T-cell (primary cell): Measurements from ENCODE around the gene ATXN2. TPM values are rescaled to one million over a fixed set of nuclear protein-coding genes. Genes with fewer than 3 reads are reported as not detected.
"Not testable (repeated sequence)": the region's sequence is repeated elsewhere in the genome, so short reads cannot be mapped to it uniquely, and the experiment has no call there.

Source experiments
- ATAC-seq, 4 experiments: fragments of 200-7000 bp in 3 of 4; fragments of 150-1000 bp in 1 of 4; cut with Tn5 transposase; replicated peaks in 1 of 4; 1 replicate in 3 of 4; 2 replicates in 1 of 4; pipeline ENCODE4 v1.10.0; 2021; ENCODE audit warnings: moderate library complexity in 3 of 4, mild to moderate bottlenecking in 2 of 4, moderate number of reproducible peaks in 1 of 4
- CTCF ChIA-PET, 2 donors: fragments of 300-600 bp; sonication (Branson Sonifier 250); formaldehyde crosslinking; loops; one replicate each; lab custom pipeline; 2022; ENCODE audit warnings: antibody characterized with exemption in 2 of 2; lab: Charles Lee
- POLR2A ChIA-PET, 2 donors: fragments of 300-600 bp; sonication (Branson Sonifier 250); formaldehyde crosslinking; loops; one replicate each; lab custom pipeline; 2022; ENCODE audit warnings: antibody characterized with exemption in 2 of 2; lab: Charles Lee
- DNase-seq, 35 experiments: peaks; one replicate each; pipeline versions ENCODE4 v3.0.0 to v3.0.0-alpha.2; 2013 to 2023
- H3K27ac ChIP-seq: one replicate; pipeline ENCODE4 v1.5.1; 2013; ENCODE audit warnings: low read length
- H3K27me3 ChIP-seq, 2 experiments: replicated peaks in 1 of 2; 1 replicate in 1 of 2; 2 replicates in 1 of 2; pipeline versions ENCODE4 v1.6.1 to v1.7.0; 2013; ENCODE audit warnings: low read length in 1 of 2, mixed read lengths in 1 of 2; ENCODE audit not compliant: control insufficient read depth in 2 of 2, insufficient read depth in 2 of 2; ENCODE audit errors: extremely low read depth in 1 of 2
- H3K36me3 ChIP-seq, 2 donors: 1 replicate in 1 of 2; 2 replicates in 1 of 2; pipeline versions ENCODE4 v1.6.1 to v1.7.0; 2013; ENCODE audit warnings: low read length in 1 of 2; ENCODE audit not compliant: control insufficient read depth in 2 of 2, insufficient read depth in 1 of 2; ENCODE audit errors: extremely low read depth in 1 of 2
- H3K4me1 ChIP-seq, 2 experiments: 1 replicate in 1 of 2; 2 replicates in 1 of 2; pipeline versions ENCODE4 v1.6.1 to v1.7.0; 2013; ENCODE audit warnings: low read length in 2 of 2, mixed read lengths in 1 of 2; ENCODE audit not compliant: insufficient read depth in 2 of 2, control insufficient read depth in 1 of 2; ENCODE audit errors: extremely low read depth in 1 of 2
- H3K4me3 ChIP-seq, 2 donors: 1 replicate in 1 of 2; 2 replicates in 1 of 2; pipeline versions ENCODE4 v1.5.1 to v1.7.0; 2013; ENCODE audit warnings: mild to moderate bottlenecking in 2 of 2, low read length in 1 of 2, moderate library complexity in 1 of 2; ENCODE audit not compliant: control insufficient read depth in 1 of 2; ENCODE audit errors: extremely low read depth in 1 of 2
- H3K9me3 ChIP-seq: 2 replicates; pipeline ENCODE4 v1.7.0; 2013
- H3K27ac Mint-ChIP-seq, 2 donors: one replicate each; pipeline ENCODE4 v1.8.0; 2020 to 2021; ENCODE audit warnings: mild to moderate bottlenecking in 2 of 2, mixed read lengths in 2 of 2
- H3K27me3 Mint-ChIP-seq, 2 donors: one replicate each; pipeline ENCODE4 v1.8.0; 2021 to 2022; ENCODE audit warnings: mixed read lengths in 2 of 2
- H3K36me3 Mint-ChIP-seq: one replicate; pipeline ENCODE4 v1.8.0; 2021; ENCODE audit warnings: mixed read lengths
- H3K4me1 Mint-ChIP-seq, 3 donors: one replicate each; pipeline ENCODE4 v1.8.0; 2020 to 2022; ENCODE audit warnings: mixed read lengths in 3 of 3, mild to moderate bottlenecking in 1 of 3
- H3K4me3 Mint-ChIP-seq, 3 donors: one replicate each; pipeline ENCODE4 v1.8.0; 2020 to 2022; ENCODE audit warnings: mild to moderate bottlenecking in 3 of 3, mixed read lengths in 3 of 3, moderate library complexity in 3 of 3
- H3K9me3 Mint-ChIP-seq, 3 donors: one replicate each; pipeline ENCODE4 v1.8.0; 2020 to 2022; ENCODE audit warnings: mixed read lengths in 3 of 3
- WGBS: methylation state at CpG from one replicate; pipeline ENCODE4 v1.1.5; 2013; ENCODE audit warnings: missing lambda C conversion rate; ENCODE audit not compliant: insufficient coverage; 5-methylcytosine and 5-hydroxymethylcytosine counted together
- total RNA-seq, 35 experiments: library from RNA in 6 of 35; stranded (reverse) in 6 of 35; fragments of 120-200 nt in 1 of 35; gene quantifications; one replicate each; pipeline versions ENCODE4 v1.2.1 to v1.2.4 and lab custom pipeline; 2013 to 2026

Gene ATXN2
- total RNA-seq, 5 donors from 2014 or later (not counting 1 experiment from before 2014, with no cell fraction given): 48.6 to 54.0 (median 50.3) TPM

DNA sequence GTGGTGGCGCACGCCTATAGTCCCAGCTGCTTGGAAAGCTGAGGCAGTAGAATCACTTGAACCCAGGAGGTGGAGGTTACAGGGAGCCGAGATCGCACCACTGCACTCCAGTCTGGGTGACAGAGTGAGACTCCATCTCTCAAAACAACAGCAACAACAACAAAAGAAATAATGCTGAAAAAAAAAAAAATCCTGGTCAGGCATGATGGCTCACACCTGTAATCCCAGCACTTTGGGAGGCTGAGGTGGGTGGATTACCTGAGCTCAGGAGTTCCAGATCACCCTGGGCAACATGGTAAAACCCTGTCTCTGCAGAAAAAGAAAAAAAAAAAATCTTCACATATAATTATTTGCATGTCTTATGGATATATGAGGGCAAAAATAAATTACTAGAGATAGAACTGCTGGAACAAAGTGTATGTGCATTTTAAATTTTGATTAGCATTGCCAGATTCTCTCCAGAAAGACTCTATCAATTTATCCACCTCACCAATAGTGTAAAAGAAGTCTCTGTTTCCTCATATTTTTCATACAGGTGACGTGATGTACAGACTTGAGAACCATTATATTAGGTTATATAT is 75.4 kb downstream of the ATXN2 start:
- peaks cover 8 to 41% of the 10 kb centered on the region in 2 donors for H3K36me3 ChIP-seq
- no peaks in the 10 kb centered on the region for H3K27me3 ChIP-seq
- Mint-ChIP-seq H3K4me3 (no peak overlapping the region), H3K27ac (no peak overlapping the region), H3K27me3 (no peaks in the 10 kb centered on the region), H3K4me1 (no peaks in the 10 kb centered on the region), H3K36me3 (peaks cover 11% of the 10 kb centered on the region), H3K9me3 (no peaks in the 10 kb centered on the region)
- WGBS: no CpG with 5 or more reads among the region's 5 CpGs
- no peaks in the 10 kb centered on the region for H3K4me1 ChIP-seq
- ATAC-seq: no peak
- no peak overlapping the region for H3K27ac ChIP-seq
- H3K9me3 ChIP-seq: no peaks in the 10 kb centered on the region
- DNase-seq: no peak
- ChIA-PET CTCF (interaction anchor here in 1 of 2 donors (0.7 kb wide), 1 partner anchor 105 kb away, joined by 3 read pairs; no protein-coding TSS in a partner anchor), POLR2A (no interaction called here)
- no peak overlapping the region for H3K4me3 ChIP-seq

GRCh38 chr12:111521801-111522200 is 77.3 kb downstream of the ATXN2 start:
- Histone ChIP-seq H3K27ac (no peak overlapping the region), H3K9me3 (no peaks in the 10 kb centered on the region), H3K36me3 (peaks cover 8 to 46% of the 10 kb centered on the region in 2 donors), H3K27me3 (no peaks in the 10 kb centered on the region), H3K4me1 (no peaks in the 10 kb centered on the region), H3K4me3 (no peak overlapping the region)
- Mint-ChIP-seq H3K27me3 (no peaks in the 10 kb centered on the region), H3K27ac (no peak overlapping the region), H3K4me1 (no peaks in the 10 kb centered on the region), H3K4me3 (no peak overlapping the region), H3K36me3 (peaks cover 11% of the 10 kb centered on the region), H3K9me3 (no peaks in the 10 kb centered on the region)
- DNase-seq: no peak
- WGBS: no CpG with 5 or more reads among the region's 2 CpGs
- ChIA-PET CTCF (no interaction called here), POLR2A (no interaction called here)
- ATAC-seq: no peak

DNA sequence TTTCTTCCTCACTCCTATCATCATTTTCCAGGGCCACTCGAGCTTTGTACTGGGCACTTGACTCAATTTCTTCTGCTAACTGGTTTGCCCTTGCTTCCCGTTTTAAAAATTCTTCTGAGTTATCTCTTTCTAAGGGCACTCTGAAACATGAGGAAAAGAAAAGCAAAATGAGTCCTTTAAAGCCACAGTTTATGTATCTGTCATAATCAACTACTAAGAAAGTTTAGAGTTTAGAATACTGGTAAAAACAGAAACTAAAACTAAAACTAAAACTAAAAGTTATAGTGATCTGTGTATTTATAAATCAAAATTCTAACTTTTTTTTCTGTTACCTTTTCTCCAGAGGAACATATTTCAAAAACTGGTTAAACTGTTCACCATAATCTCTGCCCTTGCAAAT is 79.2 kb downstream of the ATXN2 start:
- no peak overlapping the region for H3K27ac ChIP-seq
- ATAC-seq (no peak), DNase-seq (no peak)
- no peaks in the 10 kb centered on the region for H3K9me3 ChIP-seq
- ChIA-PET CTCF (no interaction called here), POLR2A (no interaction called here)
- no peak overlapping the region for H3K27ac Mint-ChIP-seq
- H3K9me3 Mint-ChIP-seq: no peaks in the 10 kb centered on the region
- no CpG with 5 or more reads among the region's 2 CpGs for WGBS
- H3K4me1 Mint-ChIP-seq: no peaks in the 10 kb centered on the region
- peaks cover 8 to 44% of the 10 kb centered on the region in 2 donors for H3K36me3 ChIP-seq
- H3K27me3 Mint-ChIP-seq: no peaks in the 10 kb centered on the region
- H3K4me1 ChIP-seq: no peaks in the 10 kb centered on the region
- H3K27me3 ChIP-seq: no peaks in the 10 kb centered on the region
- H3K36me3 Mint-ChIP-seq: peaks cover 16% of the 10 kb centered on the region
- H3K4me3 ChIP-seq: no peak overlapping the region
- H3K4me3 Mint-ChIP-seq: no peak overlapping the region

DNA sequence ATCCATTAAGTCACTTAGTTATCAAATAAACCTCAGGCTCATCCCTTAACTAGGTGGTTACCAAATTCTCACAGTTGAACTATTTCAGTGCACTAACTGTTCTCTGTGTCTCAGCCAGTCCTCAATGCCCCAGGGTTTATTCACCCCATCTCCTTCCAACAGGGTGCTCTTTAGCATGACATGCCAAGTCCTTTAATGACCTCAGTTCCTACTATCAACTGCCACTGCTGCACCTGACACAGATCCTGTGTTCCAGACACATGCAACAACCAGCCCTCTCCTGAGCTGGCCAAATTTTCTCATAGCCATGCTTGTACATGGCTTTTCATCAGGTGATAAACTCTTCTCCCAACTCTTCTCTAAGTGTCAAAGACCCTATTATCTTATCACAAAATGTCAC is 80.0 kb downstream of the ATXN2 start:
- POLR2A ChIA-PET: no interaction called here
- Mint-ChIP-seq H3K27ac (no peak overlapping the region), H3K27me3 (no peaks in the 10 kb centered on the region), H3K9me3 (no peaks in the 10 kb centered on the region), H3K4me3 (no peak overlapping the region), H3K4me1 (no peaks in the 10 kb centered on the region), H3K36me3 (peaks cover 11% of the 10 kb centered on the region)
- Histone ChIP-seq H3K27ac (no peak overlapping the region), H3K27me3 (no peaks in the 10 kb centered on the region), H3K9me3 (no peaks in the 10 kb centered on the region), H3K4me1 (no peaks in the 10 kb centered on the region), H3K36me3 (peaks cover 8 to 40% of the 10 kb centered on the region in 2 donors), H3K4me3 (no peak overlapping the region)
- DNase-seq: no peak
- no peak for ATAC-seq
- CTCF ChIA-PET: no interaction called here

DNA sequence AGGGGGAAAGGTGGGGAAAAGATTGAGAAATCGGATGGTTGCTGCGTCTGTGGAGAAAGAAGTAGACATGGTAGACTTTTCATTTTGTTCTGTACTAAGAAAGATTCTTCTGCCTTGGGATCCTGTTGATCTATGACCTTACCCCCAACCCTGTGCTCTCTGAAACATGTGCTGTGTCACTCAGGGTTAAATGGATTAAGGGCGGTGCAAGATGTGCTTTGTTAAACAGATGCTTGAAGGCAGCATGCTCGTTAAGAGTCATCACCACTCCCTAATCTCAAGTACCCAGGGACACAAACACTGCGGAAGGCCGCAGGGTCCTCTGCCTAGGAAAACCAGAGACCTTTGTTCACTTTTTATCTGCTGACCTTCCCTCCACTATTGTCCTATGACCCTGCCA is 91.4 kb downstream of the ATXN2 start:
- H3K27ac Mint-ChIP-seq, H3K27me3 Mint-ChIP-seq, H3K4me3 ChIP-seq, CTCF ChIA-PET, H3K27me3 ChIP-seq, H3K4me3 Mint-ChIP-seq, H3K4me1 ChIP-seq, POLR2A ChIA-PET, H3K9me3 ChIP-seq, DNase-seq, H3K27ac ChIP-seq, H3K9me3 Mint-ChIP-seq, ATAC-seq: not testable (repeated sequence)
- WGBS: 100% methylated on average over 2 of the region's 6 CpGs
- peaks cover 35% of the 10 kb centered on the region for H3K36me3 Mint-ChIP-seq
- peaks cover 5 to 10% (median 10%) of the 10 kb centered on the region in 3 donors for H3K4me1 Mint-ChIP-seq
- H3K36me3 ChIP-seq: peaks cover 0 to 28% of the 10 kb centered on the region in 2 donors

GRCh38 chr12:111507258-111507657 is 91.9 kb downstream of the ATXN2 start:
- DNase-seq, H3K27ac ChIP-seq, H3K27me3 ChIP-seq, H3K9me3 ChIP-seq, H3K27ac Mint-ChIP-seq, H3K9me3 Mint-ChIP-seq, POLR2A ChIA-PET, H3K27me3 Mint-ChIP-seq, H3K4me1 ChIP-seq, H3K4me3 Mint-ChIP-seq, H3K4me3 ChIP-seq, ATAC-seq, CTCF ChIA-PET: not testable (repeated sequence)
- peaks cover 0 to 26% of the 10 kb centered on the region in 2 donors for H3K36me3 ChIP-seq
- Mint-ChIP-seq H3K36me3 (peaks cover 35% of the 10 kb centered on the region), H3K4me1 (peaks cover 5 to 10% (median 10%) of the 10 kb centered on the region in 3 donors)
- 89% methylated on average over 5 of the region's 31 CpGs for WGBS

DNA sequence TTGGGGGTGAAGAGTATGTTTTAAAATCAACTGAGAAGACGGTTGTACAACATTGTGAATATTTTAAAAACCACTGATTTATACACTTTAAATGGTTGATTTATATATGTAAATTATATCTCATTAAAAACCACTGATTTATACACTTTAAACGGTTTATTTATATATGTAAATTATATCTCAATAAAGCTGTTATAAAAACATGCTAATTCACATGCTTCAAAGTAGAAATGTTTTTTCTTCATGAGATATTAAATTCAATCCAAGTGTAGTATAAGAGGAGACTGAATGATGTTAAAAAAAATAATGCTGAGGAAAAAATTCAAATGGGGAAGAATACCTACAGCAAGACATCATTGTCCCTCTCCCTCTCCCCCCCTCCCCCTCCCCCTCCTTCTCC is 92.9 kb downstream of the ATXN2 start:
- ATAC-seq (no peak), DNase-seq (no peak)
- H3K27me3 ChIP-seq: no peaks in the 10 kb centered on the region
- Mint-ChIP-seq H3K27me3 (no peaks in the 10 kb centered on the region), H3K27ac (no peak overlapping the region), H3K9me3 (no peaks in the 10 kb centered on the region), H3K4me3 (no peak overlapping the region), H3K4me1 (peaks cover 5 to 10% (median 10%) of the 10 kb centered on the region in 3 donors), H3K36me3 (peaks cover 35% of the 10 kb centered on the region)
- H3K27ac ChIP-seq: no peak overlapping the region
- H3K9me3 ChIP-seq: no peaks in the 10 kb centered on the region
- ChIA-PET POLR2A (no interaction called here), CTCF (no interaction called here)
- WGBS: no CpG with 5 or more reads among the region's 2 CpGs
- H3K4me1 ChIP-seq: peaks cover 0 to 2% of the 10 kb centered on the region in 2 experiments
- H3K36me3 ChIP-seq: peaks cover 0 to 26% of the 10 kb centered on the region in 2 donors
- H3K4me3 ChIP-seq: no peak overlapping the region
